Measurements from ENCODE around the gene ARHGAP24. TPM values are rescaled to one million over a fixed set of nuclear protein-coding genes. Genes with fewer than 3 reads are reported as not detected.

Gene ARHGAP24
- total and polyA plus RNA-seq, 8 donors = 22.0 to 35.0 (median 25.8) TPM

- no peaks in the 10 kb centered on the region for H3K9me3 ChIP-seq
- no peaks in the 10 kb centered on the region for H3K27me3 ChIP-seq
- no peak overlapping the region for H3K27ac ChIP-seq
- DNase-seq (no peak), ATAC-seq (no peak)
- intact Hi-C loops (cut with DNase I) = no loop called here
- H3K4me1 ChIP-seq = no peaks in the 10 kb centered on the region
- H3K36me3 ChIP-seq = peaks cover 0 to 4% of the 10 kb centered on the region in 2 donors
- H3K4me3 ChIP-seq = no peak overlapping the region
- no peak for TF ChIP-seq CTCF (IDR thresholded peaks at IDR 0.05)
Measured at GRCh38 chr4:85940151-85940550, 465.2 kb downstream of the ARHGAP24 start.

GRCh38 chr4:85942107-85942506 lies 467.2 kb downstream of the ARHGAP24 start:
- ATAC-seq = no peak
- Histone ChIP-seq H3K4me1 (no peaks in the 10 kb centered on the region), H3K27me3 (no peaks in the 10 kb centered on the region), H3K9me3 (no peaks in the 10 kb centered on the region), H3K36me3 (peaks cover 0 to 4% of the 10 kb centered on the region in 2 donors), H3K27ac (no peak overlapping the region), H3K4me3 (no peak overlapping the region)
- DNase-seq = no peak
- intact Hi-C loops (cut with DNase I) = no loop called here
- TF ChIP-seq CTCF (IDR thresholded peaks at IDR 0.05) = no peak

GRCh38 chr4:85946821-85947220 lies 471.9 kb downstream of the ARHGAP24 start:
- Histone ChIP-seq H3K27ac (no peak overlapping the region), H3K4me3 (no peak overlapping the region), H3K4me1 (no peaks in the 10 kb centered on the region), H3K36me3 (peaks cover 0 to 4% of the 10 kb centered on the region in 2 donors), H3K9me3 (no peaks in the 10 kb centered on the region), H3K27me3 (no peaks in the 10 kb centered on the region)
- intact Hi-C loops (cut with DNase I) = no loop called here
- ATAC-seq (no peak), DNase-seq (no peak)
- TF ChIP-seq CTCF (IDR thresholded peaks at IDR 0.05) = no peak

- no peak overlapping the region for H3K27ac ChIP-seq
- H3K9me3 ChIP-seq = no peaks in the 10 kb centered on the region
- H3K36me3 ChIP-seq = no peaks in the 10 kb centered on the region
- no peaks in the 10 kb centered on the region for H3K4me1 ChIP-seq
- TF ChIP-seq CTCF (IDR thresholded peaks at IDR 0.05) = no peak
- intact Hi-C loops (cut with DNase I) = no loop called here
- no peaks in the 10 kb centered on the region for H3K27me3 ChIP-seq
- H3K4me3 ChIP-seq = no peak overlapping the region
- ATAC-seq (no peak), DNase-seq (no peak)
Measured at GRCh38 chr4:85951099-85951498, 476.1 kb downstream of the ARHGAP24 start.

- H3K4me1 ChIP-seq = no peaks in the 10 kb centered on the region
- H3K27ac ChIP-seq = no peak overlapping the region
- DNase-seq = no peak
- TF ChIP-seq CTCF (IDR thresholded peaks at IDR 0.05) = no peak
- ATAC-seq = no peak
- H3K9me3 ChIP-seq = no peaks in the 10 kb centered on the region
- H3K36me3 ChIP-seq = no peaks in the 10 kb centered on the region
- H3K27me3 ChIP-seq = no peaks in the 10 kb centered on the region
- no peak overlapping the region for H3K4me3 ChIP-seq
- intact Hi-C loops (cut with DNase I) = no loop called here
Measured at GRCh38 chr4:85952528-85952927, 477.6 kb downstream of the ARHGAP24 start.
